IMR-90 (cell line): Measurements from ENCODE around the gene VPREB3. TPM values are rescaled to one million over a fixed set of nuclear protein-coding genes. Genes with fewer than 3 reads are reported as not detected.
A peak's percentile ranks its signal among the peaks of the same experiment; 100 is the strongest.

ENCODE experiments used
- ATAC-seq: fragments of 200-7000 bp; cut with Tn5 transposase; 2 replicates; pipeline ENCODE4 v1.9.1; 2020; ENCODE audit warnings: low read depth, mild to moderate bottlenecking, moderate library complexity
- BruUV-seq: library from RNA; stranded (reverse); fragments of 400-500 nt; replicated peaks from 2 replicates; lab custom pipeline; 2021; lab: Mats Ljungman, UMichigan
- CTCF ChIA-PET: fragments of 300-600 bp; formaldehyde crosslinking; extraction: SDS; loops from one replicate; lab custom pipeline; 2021; ENCODE audit warnings: antibody characterized with exemption; lab: Yijun Ruan, JAX
- POLR2A ChIA-PET: fragments of 300-600 bp; sonication (Branson Sonifier 250); formaldehyde crosslinking; loops from one replicate; lab custom pipeline; 2022; ENCODE audit warnings: antibody characterized with exemption; ENCODE audit not compliant: unreplicated experiment; lab: Charles Lee
- DNase-seq: peaks from one replicate; pipeline ENCODE4 v3.0.0; 2013
- H2AFZ ChIP-seq: replicated peaks from 2 replicates; pipeline ENCODE3; 2013; ENCODE audit warnings: low read length, mild to moderate bottlenecking; ENCODE audit not compliant: poor library complexity
- H2AK5ac ChIP-seq: 2 replicates; pipeline ENCODE4 v1.6.1; 2013; ENCODE audit warnings: low read depth, low read length, inconsistent platforms
- H2AK9ac ChIP-seq: replicated peaks from 2 replicates; pipeline ENCODE3; 2013; ENCODE audit warnings: mild to moderate bottlenecking, low read depth, low read length, moderate library complexity; ENCODE audit not compliant: poor library complexity
- H2BK120ac ChIP-seq: 2 replicates; pipeline ENCODE4 v1.6.1; 2013; ENCODE audit warnings: low read depth, low read length, inconsistent platforms
- H2BK15ac ChIP-seq: 3 replicates; pipeline ENCODE4 v1.6.1; 2013; ENCODE audit warnings: low read depth, low read length, inconsistent platforms
- H2BK20ac ChIP-seq: 2 replicates; pipeline ENCODE4 v1.6.1; 2013; ENCODE audit warnings: low read depth, mild to moderate bottlenecking, inconsistent platforms, low read length, moderate library complexity
- H2BK5ac ChIP-seq: 2 replicates; pipeline ENCODE4 v1.6.1; 2013; ENCODE audit warnings: mild to moderate bottlenecking, low read depth, low read length, inconsistent platforms; ENCODE audit not compliant: poor library complexity, severe bottlenecking
- H3K14ac ChIP-seq: replicated peaks from 2 replicates; pipeline ENCODE4 v1.6.1; 2013; ENCODE audit warnings: low read depth, low read length, inconsistent platforms
- H3K18ac ChIP-seq: 2 replicates; pipeline ENCODE4 v1.6.1; 2013; ENCODE audit warnings: low read depth, low read length, control low read depth
- H3K23ac ChIP-seq: 2 replicates; pipeline ENCODE4 v1.6.1; 2013; ENCODE audit warnings: low read depth, low read length, inconsistent platforms
- H3K27ac ChIP-seq: 2 replicates; pipeline ENCODE4 v1.5.1; 2013; ENCODE audit warnings: mild to moderate bottlenecking, control low read depth, low read length; ENCODE audit not compliant: insufficient read depth
- H3K27me3 ChIP-seq: 2 replicates; pipeline ENCODE4 v1.6.1; 2013; ENCODE audit warnings: low read length; ENCODE audit not compliant: control insufficient read depth, insufficient read depth
- H3K36me3 ChIP-seq: 2 replicates; pipeline ENCODE4 v1.6.1; 2013; ENCODE audit warnings: low read length, mixed read lengths; ENCODE audit not compliant: control insufficient read depth, insufficient read depth
- H3K4ac ChIP-seq: 2 replicates; pipeline ENCODE4 v1.6.1; 2013; ENCODE audit warnings: low read depth, low read length, inconsistent platforms
- H3K4me1 ChIP-seq: 2 replicates; pipeline ENCODE4 v1.6.1; 2013; ENCODE audit warnings: low read length, mixed read lengths; ENCODE audit not compliant: control insufficient read depth, insufficient read depth
- H3K4me2 ChIP-seq: 2 replicates; pipeline ENCODE4 v1.6.1; 2013; ENCODE audit warnings: low read depth, mild to moderate bottlenecking, control low read depth, low read length, moderate library complexity
- H3K4me3 ChIP-seq: 2 replicates; pipeline ENCODE4 v1.5.1; 2013; ENCODE audit warnings: low read depth, mild to moderate bottlenecking, control low read depth, low read length, moderate library complexity; ENCODE audit not compliant: insufficient read depth
- H3K56ac ChIP-seq: 2 replicates; pipeline ENCODE4 v1.6.1; 2013; ENCODE audit warnings: low read length, inconsistent platforms; ENCODE audit not compliant: insufficient read depth; ENCODE audit errors: extremely low read depth
- H3K79me1 ChIP-seq, 2 experiments: 2 replicates each; pipeline ENCODE4 v1.6.1; 2013; ENCODE audit warnings: low read length in 2 of 2, inconsistent platforms in 1 of 2, low read depth in 1 of 2
- H3K9ac ChIP-seq: 2 replicates; pipeline ENCODE4 v1.6.1; 2013; ENCODE audit warnings: low read depth, low read length, control low read depth
- H3K9me1 ChIP-seq: 2 replicates; pipeline ENCODE4 v1.6.1; 2013; ENCODE audit warnings: low read length, inconsistent platforms; ENCODE audit not compliant: insufficient read depth
- H3K9me3 ChIP-seq: 2 replicates; pipeline ENCODE4 v1.6.1; 2013; ENCODE audit warnings: low read length; ENCODE audit not compliant: control insufficient read depth, insufficient read depth
- H4K20me1 ChIP-seq: 2 replicates; pipeline ENCODE4 v1.6.1; 2013; ENCODE audit warnings: low read length, inconsistent platforms; ENCODE audit not compliant: insufficient read depth
- H4K5ac ChIP-seq: 2 replicates; pipeline ENCODE4 v1.6.1; 2013; ENCODE audit warnings: mild to moderate bottlenecking, low read depth, low read length, control low read depth
- H4K8ac ChIP-seq, 2 experiments: 2 replicates each; pipeline ENCODE4 v1.6.1; 2013; ENCODE audit warnings: low read depth in 2 of 2, low read length in 2 of 2, control low read depth in 1 of 2, inconsistent platforms in 1 of 2
- H4K91ac ChIP-seq: 2 replicates; pipeline ENCODE4 v1.6.1; 2013; ENCODE audit warnings: low read depth, low read length, inconsistent platforms; ENCODE audit not compliant: insufficient read depth
- BHLHE40 ChIP-seq: fragments of 150-350 bp; IDR thresholded peaks from 2 replicates; pipeline ENCODE4 v1.6.1; 2016; ENCODE audit warnings: mild to moderate bottlenecking, low read depth, low read length
- MAFK ChIP-seq: IDR thresholded peaks from 2 replicates; pipeline ENCODE4 v1.6.1; 2012; ENCODE audit warnings: low read depth, low read length, improper control_type of control experiment
- POLR2A ChIP-seq: IDR thresholded peaks from 2 replicates; pipeline ENCODE4 v1.6.1; 2012; ENCODE audit warnings: mild to moderate bottlenecking, low read depth, low read length
- WGBS, 2 experiments: methylation state at CpG; one replicate each; pipeline versions ENCODE4 v1.1.5 to v1.1.7; 2013; ENCODE audit warnings: missing lambda C conversion rate in 2 of 2; ENCODE audit not compliant: insufficient read length in 1 of 2; ENCODE audit errors: extremely low coverage in 2 of 2; 5-methylcytosine and 5-hydroxymethylcytosine counted together
- dilution Hi-C: fragments of 300-500 bp; cut with HindIII; formaldehyde crosslinking; loops from one replicate; pipeline ENCODE4 v1.14.3; 2018; ENCODE audit warnings: low sequenced_read_pairs; ENCODE audit not compliant: unreplicated experiment
- in situ Hi-C: fragments of 300-500 bp; cut with MboI; formaldehyde crosslinking; loops from 3 replicates; pipeline ENCODE4 v1.14.3; 2019; ENCODE audit warnings: low sequenced_read_pairs, inconsistent platforms, mixed read lengths
- intact Hi-C: fragments of 100-400 bp; cut with micrococcal nuclease; formaldehyde crosslinking; loops from 2 replicates; pipeline ENCODE4 v1.10.0; 2022
- polyA plus RNA-seq, 3 experiments: library from polyadenylated mRNA; depleted of rRNA; stranded (reverse); fragments of >200 nt; gene quantifications; 2 replicates each; pipeline ENCODE4 v1.2.3, GENCODE V29; 2012; ENCODE audit warnings: low replicate concordance in 1 of 3
- total RNA-seq: library from RNA; depleted of rRNA; stranded (reverse); fragments of >200 nt; gene quantifications from 2 replicates; pipeline ENCODE4 v1.2.3, GENCODE V29; 2012

Gene VPREB3
- total and polyA plus RNA-seq, 2 of the 4 experiments (the other 2 are of a cell fraction): not detected

GRCh38 chr22:23779731-23780130 is 25.5 kb upstream of the VPREB3 start:
- no peaks in the 10 kb centered on the region for H3K27me3 ChIP-seq
- H3K9me1 ChIP-seq: peaks cover 14% of the 10 kb centered on the region
- H3K4me2 ChIP-seq: no peak overlapping the region
- no peak overlapping the region for H2BK5ac ChIP-seq
- H2AFZ ChIP-seq: no peak overlapping the region
- H2BK120ac ChIP-seq: no peak overlapping the region
- no peak overlapping the region for H4K8ac ChIP-seq
- no peaks in the 10 kb centered on the region for H3K36me3 ChIP-seq
- H3K4ac ChIP-seq: no peak overlapping the region
- no peak overlapping the region for H3K27ac ChIP-seq
- H4K91ac ChIP-seq: no peak overlapping the region
- CTCF ChIA-PET: no interaction called here
- TF ChIP-seq POLR2A (no peak), MAFK (no peak), BHLHE40 (no peak)
- dilution Hi-C loops (no loop called here), intact Hi-C loops (loop anchor here (10.0 kb wide), 1 partner anchor 175 kb away; no protein-coding TSS in a partner anchor), in situ Hi-C loops (no loop called here)
- DNase-seq (no peak), ATAC-seq (no peak)
- H3K9ac ChIP-seq: no peak overlapping the region
- H3K9me3 ChIP-seq: no peaks in the 10 kb centered on the region
- peak overlapping the region; percentile 56; the same call in 1 of the 2 replicates for H2AK5ac ChIP-seq
- H3K79me1 ChIP-seq: no peaks in the 10 kb centered on the region
- no peak overlapping the region for H3K23ac ChIP-seq
- H2BK20ac ChIP-seq: no peak overlapping the region
- no peak overlapping the region for H4K5ac ChIP-seq
- H3K4me1 ChIP-seq: peaks cover 21% of the 10 kb centered on the region
- no peak overlapping the region for H2BK15ac ChIP-seq
- H3K56ac ChIP-seq: no peak overlapping the region
- POLR2A ChIA-PET: no interaction called here
- no peak overlapping the region for H3K18ac ChIP-seq
- peak overlapping the region; percentile 51 for H2AK9ac ChIP-seq
- 80% methylated on average over 1 of the region's 5 CpGs; no CpG with 5 or more reads in 1 of the 2 experiments for WGBS, 2 experiments
- BruUV-seq: no TSS peak
- H3K14ac ChIP-seq: no peak overlapping the region
- no peak overlapping the region for H3K4me3 ChIP-seq
- no peaks in the 10 kb centered on the region for H4K20me1 ChIP-seq
